ENCODE measurements around the gene CEP350. TPM values are rescaled to one million over a fixed set of nuclear protein-coding genes. Genes with fewer than 3 reads are reported as not detected.

The CEP350 gene
- total RNA-seq, 1 experiment from 2014 or later: 27.6 TPM

DNA sequence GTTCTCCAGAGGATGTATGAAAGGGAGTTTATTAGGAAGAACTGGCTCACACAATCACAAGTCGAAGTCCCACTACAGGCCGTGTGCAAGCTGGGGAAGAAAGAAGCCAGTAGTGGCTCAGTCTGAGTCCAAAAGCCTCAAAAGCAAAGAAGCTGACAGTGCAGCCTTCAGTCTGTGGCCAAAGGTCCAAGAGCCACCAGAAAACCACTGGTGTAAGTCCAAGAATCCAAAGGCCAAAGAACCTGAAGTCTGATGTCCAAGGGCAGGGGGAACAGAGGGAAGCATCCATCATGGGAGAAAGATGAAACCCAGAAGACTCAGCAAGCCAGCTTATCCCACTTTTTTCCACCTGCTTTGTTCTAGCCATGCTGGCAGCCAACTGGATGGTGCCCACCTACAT, 21.4 kb upstream of the CEP350 start:
- ChIA-PET CTCF (no interaction called here), POLR2A (no interaction called here), RAD21 (ENCODE audit: low non-redundant PET in 1 of 2, low total read pairs in 2 of 2, uncharacterized antibody in 2 of 2, unreplicated experiment in 2 of 2) (interaction anchor here in 1 of 2 experiments (0.7 kb wide), 1 partner anchor 227 kb away, joined by 3 read pairs; no protein-coding TSS in a partner anchor)
- Histone ChIP-seq H3K36me3 (ENCODE audit: control insufficient read depth in 1 of 2, insufficient read depth in 2 of 2, low read length in 2 of 2) (no peaks in the 10 kb centered on the region), H3K27ac (ENCODE audit: low read depth, low read length) (no peak overlapping the region), H3K9me3 (ENCODE audit: control insufficient read depth in 1 of 2, insufficient read depth in 1 of 2, low read depth in 1 of 2, low read length in 2 of 2) (no peaks in the 10 kb centered on the region), H3K4me1 (ENCODE audit: control insufficient read depth in 1 of 2, insufficient read depth in 2 of 2, low read length in 2 of 2) (no peaks in the 10 kb centered on the region), H3K4me3 (replicated peaks in 1 of 2; ENCODE audit: low read depth in 1 of 2, low read length in 2 of 2) (no peak overlapping the region), H2AFZ (ENCODE audit: low read depth, low read length, poor library complexity, severe bottlenecking) (no peak overlapping the region), H4K20me1 (ENCODE audit: insufficient read depth) (no peaks in the 10 kb centered on the region), H3K9me2 (ENCODE audit: insufficient read depth) (no peaks in the 10 kb centered on the region), H3K79me2 (ENCODE audit: insufficient read depth, low read length) (no peaks in the 10 kb centered on the region), H3K9ac (ENCODE audit: low read length) (no peak overlapping the region), H3K27me3 (ENCODE audit: insufficient read depth, low read length) (no peaks in the 10 kb centered on the region), H3K4me2 (ENCODE audit: low read length) (no peak overlapping the region)
- intact Hi-C loops (cut with micrococcal nuclease): no loop called here
- TF ChIP-seq SP1 (IDR thresholded peaks at IDR 0.05; ENCODE audit: low read depth) (no peak), CEBPB (IDR thresholded peaks at IDR 0.05; ENCODE audit: low read depth) (no peak), POLR2A (IDR thresholded peaks at IDR 0.05; ENCODE audit: borderline replicate concordance, extremely low read depth, insufficient read depth, insufficient read length) (no peak), TCF7L2 (IDR thresholded peaks at IDR 0.05; ENCODE audit: borderline replicate concordance, extremely low read depth, insufficient read depth, insufficient read length) (no peak), ELF1 (IDR thresholded peaks at IDR 0.05; ENCODE audit: borderline replicate concordance, low read depth) (no peak), ZFX (IDR thresholded peaks at IDR 0.05) (no peak), SIN3A (IDR thresholded peaks at IDR 0.05; ENCODE audit: low read depth) (no peak), ZNF274 (IDR thresholded peaks at IDR 0.05; ENCODE audit: low read depth, low read length) (no peak), MAX (IDR thresholded peaks at IDR 0.05) (no peak), SRF (IDR thresholded peaks at IDR 0.05; ENCODE audit: low read depth) (no peak), YY1 (IDR thresholded peaks at IDR 0.05; ENCODE audit: extremely low read depth, insufficient replicate concordance, low read depth, low read length) (no peak), FOSL1 (IDR thresholded peaks at IDR 0.05; ENCODE audit: low read depth) (no peak), ATF3 (IDR thresholded peaks at IDR 0.05) (no peak), JUND (IDR thresholded peaks at IDR 0.05) (no peak)
- TF ChIP-seq, protein P1, sequence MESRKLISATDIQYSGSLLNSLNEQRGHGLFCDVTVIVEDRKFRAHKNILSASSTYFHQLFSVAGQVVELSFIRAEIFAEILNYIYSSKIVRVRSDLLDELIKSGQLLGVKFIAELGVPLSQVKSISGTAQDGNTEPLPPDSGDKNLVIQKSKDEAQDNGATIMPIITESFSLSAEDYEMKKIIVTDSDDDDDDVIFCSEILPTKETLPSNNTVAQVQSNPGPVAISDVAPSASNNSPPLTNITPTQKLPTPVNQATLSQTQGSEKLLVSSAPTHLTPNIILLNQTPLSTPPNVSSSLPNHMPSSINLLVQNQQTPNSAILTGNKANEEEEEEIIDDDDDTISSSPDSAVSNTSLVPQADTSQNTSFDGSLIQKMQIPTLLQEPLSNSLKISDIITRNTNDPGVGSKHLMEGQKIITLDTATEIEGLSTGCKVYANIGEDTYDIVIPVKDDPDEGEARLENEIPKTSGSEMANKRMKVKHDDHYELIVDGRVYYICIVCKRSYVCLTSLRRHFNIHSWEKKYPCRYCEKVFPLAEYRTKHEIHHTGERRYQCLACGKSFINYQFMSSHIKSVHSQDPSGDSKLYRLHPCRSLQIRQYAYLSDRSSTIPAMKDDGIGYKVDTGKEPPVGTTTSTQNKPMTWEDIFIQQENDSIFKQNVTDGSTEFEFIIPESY (IDR thresholded peaks at IDR 0.05; ENCODE audit: extremely low read depth, insufficient replicate concordance, low read length): no peak
- TF ChIP-seq, protein P2, sequence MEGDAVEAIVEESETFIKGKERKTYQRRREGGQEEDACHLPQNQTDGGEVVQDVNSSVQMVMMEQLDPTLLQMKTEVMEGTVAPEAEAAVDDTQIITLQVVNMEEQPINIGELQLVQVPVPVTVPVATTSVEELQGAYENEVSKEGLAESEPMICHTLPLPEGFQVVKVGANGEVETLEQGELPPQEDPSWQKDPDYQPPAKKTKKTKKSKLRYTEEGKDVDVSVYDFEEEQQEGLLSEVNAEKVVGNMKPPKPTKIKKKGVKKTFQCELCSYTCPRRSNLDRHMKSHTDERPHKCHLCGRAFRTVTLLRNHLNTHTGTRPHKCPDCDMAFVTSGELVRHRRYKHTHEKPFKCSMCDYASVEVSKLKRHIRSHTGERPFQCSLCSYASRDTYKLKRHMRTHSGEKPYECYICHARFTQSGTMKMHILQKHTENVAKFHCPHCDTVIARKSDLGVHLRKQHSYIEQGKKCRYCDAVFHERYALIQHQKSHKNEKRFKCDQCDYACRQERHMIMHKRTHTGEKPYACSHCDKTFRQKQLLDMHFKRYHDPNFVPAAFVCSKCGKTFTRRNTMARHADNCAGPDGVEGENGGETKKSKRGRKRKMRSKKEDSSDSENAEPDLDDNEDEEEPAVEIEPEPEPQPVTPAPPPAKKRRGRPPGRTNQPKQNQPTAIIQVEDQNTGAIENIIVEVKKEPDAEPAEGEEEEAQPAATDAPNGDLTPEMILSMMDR (IDR thresholded peaks at IDR 0.05 in 2 of 3, conservative IDR thresholded peaks at IDR 0.05 in 1 of 3; ENCODE audit: borderline replicate concordance in 1 of 3, insufficient read depth in 1 of 3, low read depth in 2 of 3, low read length in 2 of 3): no peak
- DNase-seq (ENCODE audit: low read depth, low spot score) (no peak), ATAC-seq (no peak)
- no TSS peak for BruUV-seq (replicated peaks)

All from HCT116 (cell line).